T-cell (primary cell): ENCODE results near the gene C1orf115. TPM values are rescaled to one million over a fixed set of nuclear protein-coding genes. Genes with fewer than 3 reads are reported as not detected.
"Not testable (repeated sequence)": the region's sequence is repeated elsewhere in the genome, so short reads cannot be mapped to it uniquely, and the experiment has no call there.

Experiments
- ATAC-seq, 4 experiments: fragments of 200-7000 bp in 3 of 4; fragments of 150-1000 bp in 1 of 4; cut with Tn5 transposase; replicated peaks in 1 of 4; 1 replicate in 3 of 4; 2 replicates in 1 of 4; pipeline ENCODE4 v1.10.0; 2021; ENCODE audit warnings: moderate library complexity in 3 of 4, mild to moderate bottlenecking in 2 of 4, moderate number of reproducible peaks in 1 of 4
- CTCF ChIA-PET, 2 donors: fragments of 300-600 bp; sonication (Branson Sonifier 250); formaldehyde crosslinking; loops; one replicate each; lab custom pipeline; 2022; ENCODE audit warnings: antibody characterized with exemption in 2 of 2; lab: Charles Lee
- POLR2A ChIA-PET, 2 donors: fragments of 300-600 bp; sonication (Branson Sonifier 250); formaldehyde crosslinking; loops; one replicate each; lab custom pipeline; 2022; ENCODE audit warnings: antibody characterized with exemption in 2 of 2; lab: Charles Lee
- DNase-seq, 35 experiments: peaks; one replicate each; pipeline versions ENCODE4 v3.0.0 to v3.0.0-alpha.2; 2013 to 2023
- H3K27ac ChIP-seq: one replicate; pipeline ENCODE4 v1.5.1; 2013; ENCODE audit warnings: low read length
- H3K27me3 ChIP-seq, 2 experiments: replicated peaks in 1 of 2; 1 replicate in 1 of 2; 2 replicates in 1 of 2; pipeline versions ENCODE4 v1.6.1 to v1.7.0; 2013; ENCODE audit warnings: low read length in 1 of 2, mixed read lengths in 1 of 2; ENCODE audit not compliant: control insufficient read depth in 2 of 2, insufficient read depth in 2 of 2; ENCODE audit errors: extremely low read depth in 1 of 2
- H3K36me3 ChIP-seq, 2 donors: 1 replicate in 1 of 2; 2 replicates in 1 of 2; pipeline versions ENCODE4 v1.6.1 to v1.7.0; 2013; ENCODE audit warnings: low read length in 1 of 2; ENCODE audit not compliant: control insufficient read depth in 2 of 2, insufficient read depth in 1 of 2; ENCODE audit errors: extremely low read depth in 1 of 2
- H3K4me1 ChIP-seq, 2 experiments: 1 replicate in 1 of 2; 2 replicates in 1 of 2; pipeline versions ENCODE4 v1.6.1 to v1.7.0; 2013; ENCODE audit warnings: low read length in 2 of 2, mixed read lengths in 1 of 2; ENCODE audit not compliant: insufficient read depth in 2 of 2, control insufficient read depth in 1 of 2; ENCODE audit errors: extremely low read depth in 1 of 2
- H3K4me3 ChIP-seq, 2 donors: 1 replicate in 1 of 2; 2 replicates in 1 of 2; pipeline versions ENCODE4 v1.5.1 to v1.7.0; 2013; ENCODE audit warnings: mild to moderate bottlenecking in 2 of 2, low read length in 1 of 2, moderate library complexity in 1 of 2; ENCODE audit not compliant: control insufficient read depth in 1 of 2; ENCODE audit errors: extremely low read depth in 1 of 2
- H3K9me3 ChIP-seq: 2 replicates; pipeline ENCODE4 v1.7.0; 2013
- H3K27ac Mint-ChIP-seq, 2 donors: one replicate each; pipeline ENCODE4 v1.8.0; 2020 to 2021; ENCODE audit warnings: mild to moderate bottlenecking in 2 of 2, mixed read lengths in 2 of 2
- H3K27me3 Mint-ChIP-seq, 2 donors: one replicate each; pipeline ENCODE4 v1.8.0; 2021 to 2022; ENCODE audit warnings: mixed read lengths in 2 of 2
- H3K36me3 Mint-ChIP-seq: one replicate; pipeline ENCODE4 v1.8.0; 2021; ENCODE audit warnings: mixed read lengths
- H3K4me1 Mint-ChIP-seq, 3 donors: one replicate each; pipeline ENCODE4 v1.8.0; 2020 to 2022; ENCODE audit warnings: mixed read lengths in 3 of 3, mild to moderate bottlenecking in 1 of 3
- H3K4me3 Mint-ChIP-seq, 3 donors: one replicate each; pipeline ENCODE4 v1.8.0; 2020 to 2022; ENCODE audit warnings: mild to moderate bottlenecking in 3 of 3, mixed read lengths in 3 of 3, moderate library complexity in 3 of 3
- H3K9me3 Mint-ChIP-seq, 3 donors: one replicate each; pipeline ENCODE4 v1.8.0; 2020 to 2022; ENCODE audit warnings: mixed read lengths in 3 of 3
- WGBS: methylation state at CpG from one replicate; pipeline ENCODE4 v1.1.5; 2013; ENCODE audit warnings: missing lambda C conversion rate; ENCODE audit not compliant: insufficient coverage; 5-methylcytosine and 5-hydroxymethylcytosine counted together
- total RNA-seq, 35 experiments: library from RNA in 6 of 35; stranded (reverse) in 6 of 35; fragments of 120-200 nt in 1 of 35; gene quantifications; one replicate each; pipeline versions ENCODE4 v1.2.1 to v1.2.4 and lab custom pipeline; 2013 to 2026

The C1orf115 gene
- total RNA-seq, 5 donors from 2014 or later (not counting 1 experiment from before 2014, with no cell fraction given) = 0.45 to 1.6 (median 1.3) TPM

GRCh38 chr1:220682901-220683576 lies 7.1 kb upstream of the C1orf115 start:
- H3K9me3 ChIP-seq = no peaks in the 10 kb centered on the region
- POLR2A ChIA-PET = no interaction called here
- H3K27ac ChIP-seq = no peak overlapping the region
- H3K27me3 ChIP-seq = peaks cover 0 to 5% of the 10 kb centered on the region in 2 experiments
- peaks cover 0 to 2% of the 10 kb centered on the region in 2 experiments for H3K4me1 ChIP-seq
- ATAC-seq (no peak), DNase-seq (no peak)
- H3K9me3 Mint-ChIP-seq = no peaks in the 10 kb centered on the region
- H3K36me3 ChIP-seq = no peaks in the 10 kb centered on the region
- no peak overlapping the region for H3K4me3 Mint-ChIP-seq
- no peaks in the 10 kb centered on the region for H3K36me3 Mint-ChIP-seq
- no peaks in the 10 kb centered on the region for H3K27me3 Mint-ChIP-seq
- 91% methylated on average over 11 of the region's 17 CpGs for whole genome bisulfite sequencing
- H3K27ac Mint-ChIP-seq = no peak overlapping the region
- CTCF ChIA-PET = no interaction called here
- H3K4me3 ChIP-seq = no peak overlapping the region
- no peaks in the 10 kb centered on the region for H3K4me1 Mint-ChIP-seq

- H3K4me1 ChIP-seq, CTCF ChIA-PET, ATAC-seq, H3K27ac Mint-ChIP-seq, H3K36me3 ChIP-seq, H3K9me3 ChIP-seq, POLR2A ChIA-PET, H3K27me3 Mint-ChIP-seq, H3K9me3 Mint-ChIP-seq, H3K27me3 ChIP-seq, DNase-seq, H3K4me3 ChIP-seq, H3K4me1 Mint-ChIP-seq, H3K36me3 Mint-ChIP-seq, H3K27ac ChIP-seq, H3K4me3 Mint-ChIP-seq: not testable (repeated sequence)
- WGBS = no CpG with 5 or more reads among the region's 12 CpGs
Measured at GRCh38 chr1:220683716-220684115, 6.4 kb upstream of the C1orf115 start.

- Mint-ChIP-seq H3K4me1 (peaks cover 3% of the 10 kb centered on the region in 3 donors), H3K9me3 (no peaks in the 10 kb centered on the region), H3K27me3 (peaks cover 3% of the 10 kb centered on the region in 2 donors), H3K4me3 (no peak overlapping the region), H3K27ac (no peak overlapping the region), H3K36me3 (no peaks in the 10 kb centered on the region)
- POLR2A ChIA-PET = no interaction called here
- Histone ChIP-seq H3K27ac (no peak overlapping the region), H3K27me3 (peaks cover 0 to 13% of the 10 kb centered on the region in 2 experiments), H3K9me3 (no peaks in the 10 kb centered on the region), H3K4me3 (no peak overlapping the region), H3K4me1 (peaks cover 3 to 7% of the 10 kb centered on the region in 2 experiments), H3K36me3 (no peaks in the 10 kb centered on the region)
- ATAC-seq = no peak
- DNase-seq = no peak
- 59% methylated on average over 2 of the region's 4 CpGs for WGBS
- CTCF ChIA-PET = interaction anchor here in 1 of 2 donors (1.1 kb wide), 1 partner anchor 49 kb away, joined by 3 read pairs; no protein-coding TSS in a partner anchor
Measured at GRCh38 chr1:220684890-220685289, 5.3 kb upstream of the C1orf115 start.

- DNase-seq = no peak
- 86% methylated on average over 1 of the region's 3 CpGs for WGBS
- no peak overlapping the region for H3K27ac Mint-ChIP-seq
- POLR2A ChIA-PET = no interaction called here
- peaks cover 4% of the 10 kb centered on the region in 2 donors for H3K27me3 Mint-ChIP-seq
- Histone ChIP-seq H3K4me1 (peaks cover 3 to 11% of the 10 kb centered on the region in 2 experiments), H3K4me3 (no peak overlapping the region), H3K27ac (no peak overlapping the region), H3K9me3 (no peaks in the 10 kb centered on the region), H3K27me3 (peaks cover 0 to 19% of the 10 kb centered on the region in 2 experiments), H3K36me3 (no peaks in the 10 kb centered on the region)
- no peak for ATAC-seq
- peaks cover 4 to 5% (median 5%) of the 10 kb centered on the region in 3 donors for H3K4me1 Mint-ChIP-seq
- CTCF ChIA-PET = interaction anchor here in 1 of 2 donors (0.5 to 0.7 kb wide), 2 partner anchors 21 to 1447 kb away, joined by 3 to 4 read pairs; no protein-coding TSS in a partner anchor
- H3K9me3 Mint-ChIP-seq = no peaks in the 10 kb centered on the region
- H3K36me3 Mint-ChIP-seq = no peaks in the 10 kb centered on the region
- no peak overlapping the region for H3K4me3 Mint-ChIP-seq
Measured at GRCh38 chr1:220685879-220686278, 4.3 kb upstream of the C1orf115 start.

- Histone ChIP-seq H3K27ac (no peak overlapping the region), H3K27me3 (peaks cover 0 to 22% of the 10 kb centered on the region in 2 experiments), H3K4me1 (peaks cover 3 to 11% of the 10 kb centered on the region in 2 experiments), H3K4me3 (no peak overlapping the region), H3K9me3 (no peaks in the 10 kb centered on the region), H3K36me3 (no peaks in the 10 kb centered on the region)
- DNase-seq (no peak), ATAC-seq (no peak)
- WGBS = no CpG with 5 or more reads among the region's 5 CpGs
- no peaks in the 10 kb centered on the region for H3K36me3 Mint-ChIP-seq
- H3K27ac Mint-ChIP-seq = no peak overlapping the region
- no peak overlapping the region for H3K4me3 Mint-ChIP-seq
- H3K4me1 Mint-ChIP-seq = peaks cover 4 to 10% (median 7%) of the 10 kb centered on the region in 3 donors
- POLR2A ChIA-PET = no interaction called here
- H3K27me3 Mint-ChIP-seq = peaks cover 5 to 10% of the 10 kb centered on the region in 2 donors
- CTCF ChIA-PET = no interaction called here
- H3K9me3 Mint-ChIP-seq = no peaks in the 10 kb centered on the region
Measured at GRCh38 chr1:220687809-220688208, 2.4 kb upstream of the C1orf115 start.

GRCh38 chr1:220689666-220690065 lies 497 bp upstream of the C1orf115 start:
- WGBS = 40% methylated on average over 13 of the region's 14 CpGs
- DNase-seq (no peak), ATAC-seq (peak in 1 of 4 experiments; percentile 3)
- POLR2A ChIA-PET = no interaction called here
- CTCF ChIA-PET = interaction anchor here in 1 of 2 donors (0.7 to 0.9 kb wide), 2 partner anchors 20 to 43 kb away, joined by 3 to 4 read pairs; no protein-coding TSS in a partner anchor
- Mint-ChIP-seq H3K4me3 (peak overlapping the region; percentile 67 to 80 (median 78)), H3K9me3 (no peaks in the 10 kb centered on the region), H3K4me1 (peaks cover 4 to 10% (median 7%) of the 10 kb centered on the region in 3 donors), H3K27me3 (peaks cover 5 to 14% of the 10 kb centered on the region in 2 donors), H3K27ac (peak overlapping the region in 1 of 2 donors; percentile 69), H3K36me3 (no peaks in the 10 kb centered on the region)
- Histone ChIP-seq H3K27ac (no peak overlapping the region), H3K27me3 (peaks cover 0 to 17% of the 10 kb centered on the region in 2 experiments), H3K4me1 (peaks cover 3 to 11% of the 10 kb centered on the region in 2 experiments), H3K36me3 (no peaks in the 10 kb centered on the region), H3K4me3 (peak overlapping the region; percentile 11 to 45), H3K9me3 (no peaks in the 10 kb centered on the region)
